Pancreas (tissue), 10 donors: Measurements from ENCODE around the gene NPB. TPM values are rescaled to one million over a fixed set of nuclear protein-coding genes. Genes with fewer than 3 reads are reported as not detected.
"Not testable (repeated sequence)": the region's sequence is repeated elsewhere in the genome, so short reads cannot be mapped to it uniquely, and the experiment has no call there.

Source experiments
- ATAC-seq, 4 donors: fragments of 200-7000 bp; cut with Tn5 transposase; one replicate each; pipeline versions ENCODE4 v1.8.0 to v1.9.1; 2020; ENCODE audit warnings: mild to moderate bottlenecking in 4 of 4, moderate library complexity in 4 of 4
- DNase-seq, 6 donors: peaks; one replicate each; pipeline ENCODE4 v3.0.0-alpha.2; 2020
- FAIRE-seq: peaks from 2 replicates; lab custom pipeline; 2012; peaks lifted over from hg19 to GRCh38; lab: Jason Lieb, UNC
- H3K27ac ChIP-seq, 4 donors: fragments of 200-600 bp; sonication (generic); 1 replicate in 3 of 4; 2 replicates in 1 of 4; pipeline versions ENCODE4 v1.5.0 to v1.8.0; 2020
- H3K27me3 ChIP-seq, 4 donors: fragments of 200-600 bp; one replicate each; pipeline ENCODE4 v1.8.0; 2021
- H3K36me3 ChIP-seq, 3 donors: fragments of 200-600 bp; sonication (generic) in 1 of 3; one replicate each; pipeline versions ENCODE4 v1.5.0 to v1.8.0; 2020 to 2021
- H3K4me1 ChIP-seq, 3 donors: fragments of 200-600 bp; one replicate each; pipeline ENCODE4 v1.8.0; 2021
- H3K4me3 ChIP-seq, 4 donors: fragments of 200-600 bp; sonication (generic) in 2 of 4; one replicate each; pipeline versions ENCODE4 v1.5.0 to v1.8.0; 2020 to 2021
- H3K9me3 ChIP-seq, 4 donors: fragments of 200-600 bp; one replicate each; pipeline ENCODE4 v1.8.0; 2021
- WGBS, 2 donors: extraction: QIAGEN DNeasy Blood & Tissue Kit; methylation state at CpG; one replicate each; pipeline ENCODE4 v1.1.7; 2013; 5-methylcytosine and 5-hydroxymethylcytosine counted together
- intact Hi-C, 3 donors: fragments of 100-400 bp; cut with DNase I; formaldehyde crosslinking; loops; one replicate each; pipeline versions ENCODE4 v1.11.1 to v1.14.2; 2022
- polyA plus RNA-seq, 2 donors: library from polyadenylated mRNA; stranded (reverse); fragments of 200-250 nt; gene quantifications; one replicate each; pipeline ENCODE4 v1.2.3, GENCODE V29; 2013
- total RNA-seq, 6 donors: library from RNA; stranded (reverse); fragmentation: NEBNext Ultra II Directional in 4 of 6; extraction: Animal tissue kit (Norgen Biotek cat#: 25700) in 4 of 6; gene quantifications; one replicate each; pipeline versions ENCODE4 v1.2.1 to v1.2.4, GENCODE V29; 2021 to 2023
- TF ChIP-seq, protein P1 (sequence below), 4 donors: fragments of 200-600 bp; sonication (generic) in 3 of 4; IDR thresholded peaks; one replicate each; pipeline versions ENCODE4 v1.5.0 to v1.8.0; 2021; ENCODE audit warnings: antibody characterized with exemption in 4 of 4
- donor health status: healthy with polysubstance abuse.
- donor health status: DM: no; HTN: no; CAD: no; lungs with moderate emphysema.
- donor health status: DM: no; HTN: no; CAD: no.
- donor health status: control.
- donor health status: control.
- donor health status: Bipolar disorder and iron deficiency.
- donor health status: DM: yes; HTN: yes; CAD: no.
- donor health status: DM: no; HTN: no; CAD: no.
- donor health status: DM: no; HTN: no; CAD: no.
- donor health status: DM: yes; HTN: yes; CAD: no.

NPB gene
- total and polyA plus RNA-seq, 8 donors, result 0.19 to 0.62 (median 0.37) TPM; not detected in 2

DNA sequence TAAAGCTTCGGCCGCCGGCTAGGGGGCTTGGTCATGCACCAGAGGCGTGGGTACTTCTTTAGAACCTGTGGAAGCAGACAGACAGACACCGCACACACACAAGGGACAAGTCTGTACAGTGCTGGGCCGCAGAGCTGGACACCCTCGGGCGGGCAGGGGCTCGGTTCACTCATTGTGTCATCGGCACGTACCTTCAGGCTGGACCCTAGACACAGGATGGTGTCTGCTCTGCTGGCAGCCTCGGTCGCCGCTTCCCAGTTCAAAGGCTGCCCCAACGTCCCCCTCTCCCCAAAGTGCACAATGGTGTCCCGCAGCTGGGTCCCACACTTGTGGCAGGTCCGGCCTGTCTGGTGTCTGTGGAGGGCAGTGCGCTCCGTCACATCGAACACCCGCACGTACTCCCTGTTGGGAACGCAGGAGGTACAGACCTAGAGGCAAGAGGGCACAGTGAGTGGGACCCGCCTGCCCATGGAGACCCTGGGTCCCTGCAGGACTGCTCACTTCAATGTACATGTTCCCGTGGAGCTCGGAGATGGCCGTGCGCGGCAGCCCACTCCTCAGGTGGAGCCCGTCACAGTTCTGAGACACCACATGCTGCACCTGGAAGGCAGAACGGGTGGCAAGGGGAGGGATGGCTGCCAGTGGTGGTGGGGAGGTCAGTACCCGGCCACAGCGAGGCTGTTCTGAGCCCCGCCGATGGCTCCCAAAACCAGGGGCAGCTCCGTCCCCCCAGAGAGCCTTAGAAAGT is 12.2 kb downstream of the NPB start:
- Histone ChIP-seq H3K27me3 (no peaks in the 10 kb centered on the region), H3K36me3 (peaks cover 0 to 19% (median 15%) of the 10 kb centered on the region in 3 donors), H3K4me1 (peaks cover 13 to 26% (median 18%) of the 10 kb centered on the region in 3 donors), H3K27ac (no peak overlapping the region), H3K9me3 (no peaks in the 10 kb centered on the region), H3K4me3 (no peak overlapping the region)
- 94 to 95% methylated on average over 36 of the region's 36 CpGs for WGBS, 2 donors
- DNase-seq, result peak in 1 of 6 donors; percentile 74
- intact Hi-C loops, result no loop called here
- ATAC-seq, result no peak
- TF ChIP-seq, protein P1, sequence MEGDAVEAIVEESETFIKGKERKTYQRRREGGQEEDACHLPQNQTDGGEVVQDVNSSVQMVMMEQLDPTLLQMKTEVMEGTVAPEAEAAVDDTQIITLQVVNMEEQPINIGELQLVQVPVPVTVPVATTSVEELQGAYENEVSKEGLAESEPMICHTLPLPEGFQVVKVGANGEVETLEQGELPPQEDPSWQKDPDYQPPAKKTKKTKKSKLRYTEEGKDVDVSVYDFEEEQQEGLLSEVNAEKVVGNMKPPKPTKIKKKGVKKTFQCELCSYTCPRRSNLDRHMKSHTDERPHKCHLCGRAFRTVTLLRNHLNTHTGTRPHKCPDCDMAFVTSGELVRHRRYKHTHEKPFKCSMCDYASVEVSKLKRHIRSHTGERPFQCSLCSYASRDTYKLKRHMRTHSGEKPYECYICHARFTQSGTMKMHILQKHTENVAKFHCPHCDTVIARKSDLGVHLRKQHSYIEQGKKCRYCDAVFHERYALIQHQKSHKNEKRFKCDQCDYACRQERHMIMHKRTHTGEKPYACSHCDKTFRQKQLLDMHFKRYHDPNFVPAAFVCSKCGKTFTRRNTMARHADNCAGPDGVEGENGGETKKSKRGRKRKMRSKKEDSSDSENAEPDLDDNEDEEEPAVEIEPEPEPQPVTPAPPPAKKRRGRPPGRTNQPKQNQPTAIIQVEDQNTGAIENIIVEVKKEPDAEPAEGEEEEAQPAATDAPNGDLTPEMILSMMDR (IDR thresholded peaks at IDR 0.05), result no peak
- FAIRE-seq, result no peak

DNA sequence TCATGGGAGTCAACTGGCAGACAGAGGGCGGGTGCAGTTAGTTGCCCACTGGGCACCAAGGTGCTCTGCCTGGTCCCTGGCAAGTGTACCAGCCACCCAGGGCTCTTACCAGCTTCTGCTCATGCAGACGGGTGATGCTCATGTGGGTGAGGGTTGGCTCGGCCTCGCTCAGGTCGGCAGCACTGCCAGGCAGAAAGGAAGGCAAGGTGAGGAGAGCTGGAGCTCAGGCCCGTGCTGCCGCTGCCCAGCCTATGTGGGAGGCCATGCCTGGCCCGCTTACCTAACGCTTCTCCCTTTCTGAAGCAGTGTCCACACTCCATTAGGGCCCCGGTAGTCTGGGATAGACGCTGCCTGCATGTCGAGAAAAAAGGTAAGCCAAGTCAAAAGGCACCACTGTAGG is 13.3 kb downstream of the NPB start:
- 84 to 87% methylated on average over 12 of the region's 12 CpGs for WGBS, 2 donors
- intact Hi-C loops, result no loop called here
- DNase-seq (no peak), ATAC-seq (no peak), FAIRE-seq (no peak)
- Histone ChIP-seq H3K9me3 (no peaks in the 10 kb centered on the region), H3K27me3 (no peaks in the 10 kb centered on the region), H3K36me3 (peaks cover 0 to 19% (median 15%) of the 10 kb centered on the region in 3 donors), H3K4me1 (peaks cover 7 to 22% (median 14%) of the 10 kb centered on the region in 3 donors), H3K27ac (no peak overlapping the region), H3K4me3 (no peak overlapping the region)
- TF ChIP-seq, protein P1 (IDR thresholded peaks at IDR 0.05), result no peak

DNA sequence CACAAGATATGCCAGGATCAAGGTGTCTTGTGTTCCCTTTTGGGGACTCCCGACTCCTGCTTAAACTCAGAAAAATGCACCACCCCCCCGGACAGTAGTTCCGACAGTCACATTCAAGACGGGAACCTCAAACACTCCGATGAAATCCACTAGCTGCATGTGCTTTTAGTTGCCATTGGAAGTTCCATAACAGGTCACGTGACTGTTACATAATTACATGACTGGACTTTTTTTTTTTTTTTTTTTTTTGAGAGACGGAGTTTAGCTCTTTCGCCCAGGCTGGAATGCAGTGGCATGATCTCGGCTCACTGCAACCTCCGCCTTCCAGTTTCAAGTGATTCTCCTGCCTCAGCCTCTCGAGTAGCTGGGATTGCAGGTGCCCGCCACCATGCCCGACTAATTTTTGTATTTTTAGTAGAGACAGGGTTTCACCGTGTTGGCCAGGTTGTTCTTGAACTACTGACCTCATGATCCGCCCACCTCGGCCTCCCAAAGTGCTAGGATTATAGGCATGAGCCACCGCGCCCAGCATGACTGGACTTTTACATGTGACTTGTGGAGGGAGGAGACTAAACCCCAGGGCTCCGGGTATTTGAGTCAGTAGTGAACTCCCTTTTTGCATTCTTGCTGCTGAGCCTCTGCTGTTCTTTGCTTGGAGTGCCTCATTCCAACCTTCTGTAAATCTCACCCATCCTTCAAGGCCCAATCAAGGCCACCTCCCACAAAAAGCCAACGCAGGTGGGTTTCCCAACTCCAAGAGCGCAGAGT is 14.4 kb downstream of the NPB start:
- peaks cover 0 to 19% (median 15%) of the 10 kb centered on the region in 3 donors for H3K36me3 ChIP-seq
- no peak overlapping the region for H3K27ac ChIP-seq
- H3K4me1 ChIP-seq, result peaks cover 5 to 20% (median 13%) of the 10 kb centered on the region in 3 donors
- peak overlapping the region in 2 of 4 donors; percentile 93 to 95 for H3K4me3 ChIP-seq
- ATAC-seq, result no peak
- DNase-seq, result no peak
- H3K27me3 ChIP-seq, result no peaks in the 10 kb centered on the region
- TF ChIP-seq, protein P1 (IDR thresholded peaks at IDR 0.05), result no peak
- FAIRE-seq, result no peak
- no peaks in the 10 kb centered on the region for H3K9me3 ChIP-seq
- intact Hi-C loops, result no loop called here
- WGBS, 2 donors, result 73 to 77% methylated on average over 20 to 21 of the region's 21 CpGs

DNA sequence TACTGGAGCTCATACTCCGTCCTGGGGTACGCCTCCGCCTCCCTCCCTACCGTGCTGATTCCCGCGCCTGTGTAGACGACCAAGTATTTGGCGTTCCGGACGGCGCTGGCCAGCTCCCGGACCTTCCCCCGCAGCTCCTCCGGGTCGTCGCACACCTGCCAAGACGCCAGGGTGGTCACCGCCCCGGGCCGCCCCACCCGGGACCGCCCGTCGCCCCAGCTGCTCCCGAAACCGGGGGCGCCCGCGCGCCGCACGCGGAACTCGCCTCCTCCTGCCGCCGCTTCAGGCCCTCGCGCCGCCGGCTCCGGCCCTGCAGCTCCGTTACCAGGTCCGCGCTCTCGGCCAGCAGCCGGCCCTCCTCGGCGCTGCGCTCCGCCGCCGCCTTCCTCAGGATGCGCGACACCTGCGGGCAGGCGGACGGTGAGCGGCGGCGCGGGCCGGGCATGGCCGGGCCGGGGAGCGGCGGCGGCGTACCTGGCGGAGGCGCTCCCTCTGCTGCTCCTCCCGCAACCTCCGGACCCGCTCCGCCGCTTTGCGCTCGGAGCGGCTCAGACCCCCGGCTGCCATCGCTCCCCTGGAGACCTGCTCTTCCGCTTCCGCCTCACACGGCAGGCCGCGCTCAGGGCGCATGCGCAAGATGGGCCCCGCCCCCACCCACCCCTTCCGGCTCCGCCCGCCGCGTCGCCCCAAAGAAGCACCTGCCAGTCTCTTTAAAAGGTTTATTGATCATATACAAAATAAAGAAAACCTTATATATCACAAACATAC is 15.7 kb downstream of the NPB start, which contains the start of gene SIRT7:
SIRT7 (minus strand) TSS at position 612 of the 768 bp plus-strand sequence; CDS start at position 567, 45 bp downstream.
- peaks cover 5 to 16% (median 8%) of the 10 kb centered on the region in 3 donors for H3K4me1 ChIP-seq
- FAIRE-seq (no peak), ATAC-seq (peak; percentile 87 to 89 (median 88)), DNase-seq (peak; percentile 70 to 94 (median 82))
- TF ChIP-seq, protein P1 (IDR thresholded peaks at IDR 0.05), result no peak
- H3K27ac ChIP-seq, result peak within 1 kb of the TSS; percentile 42 to 65 (median 54)
- H3K36me3 ChIP-seq, result peaks cover 0 to 24% (median 15%) of the 10 kb centered on the region in 3 donors
- WGBS, 2 donors, result 0 to 1% methylated on average over 58 to 94 of the region's 94 CpGs
- no peaks in the 10 kb centered on the region for H3K9me3 ChIP-seq
- intact Hi-C loops, result no loop called here
- peak within 1 kb of the TSS; percentile 88 to 95 (median 91) for H3K4me3 ChIP-seq
- no peaks in the 10 kb centered on the region for H3K27me3 ChIP-seq

DNA sequence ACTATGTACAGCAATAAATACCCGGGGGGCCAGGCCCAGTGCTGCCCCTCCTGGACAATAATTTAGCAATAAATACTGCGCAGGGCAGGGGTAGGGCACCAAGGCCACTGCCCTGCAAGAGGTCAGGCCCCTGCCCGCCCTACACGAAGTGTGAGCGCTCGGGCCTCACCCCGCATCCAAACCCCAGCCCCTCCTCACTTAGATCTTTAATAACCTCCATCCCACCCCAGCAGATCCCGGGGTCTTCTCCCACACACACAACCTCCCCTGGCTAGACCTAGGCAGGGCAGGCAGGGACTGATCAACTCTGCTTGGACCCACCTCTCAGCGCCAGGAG is 16.3 kb downstream of the NPB start:
- DNase-seq, result peak in 1 of 6 donors; percentile 50
- intact Hi-C loops, FAIRE-seq, H3K27me3 ChIP-seq, H3K9me3 ChIP-seq: not testable (repeated sequence)
- ATAC-seq, result peak; percentile 10 to 42 (median 36)
- Histone ChIP-seq H3K27ac (peak overlapping the region in 2 of 4 donors; percentile 54 to 55), H3K4me3 (peak overlapping the region in 3 of 4 donors; percentile 89 to 95 (median 93)), H3K36me3 (peaks cover 0 to 24% (median 11%) of the 10 kb centered on the region in 3 donors), H3K4me1 (peaks cover 5 to 22% (median 9%) of the 10 kb centered on the region in 3 donors)
- 20 to 23% methylated on average over 9 of the region's 9 CpGs for WGBS, 2 donors
